GM23248 (cell line): ENCODE data around the gene MYH9.

Source experiments
- EZH2 ChIP-seq: fragments of 200-600 bp; sonication (generic); IDR thresholded peaks from 2 replicates; pipeline ENCODE4 v1.6.1; 2018; ENCODE audit warnings: antibody characterized with exemption, mild to moderate bottlenecking; ENCODE audit not compliant: insufficient read depth, poor library complexity, severe bottlenecking
- EZH2phosphoT487 ChIP-seq: fragments of 200-600 bp; sonication (generic); IDR thresholded peaks from 2 replicates; pipeline ENCODE4 v1.6.1; 2018; ENCODE audit warnings: antibody characterized with exemption, moderate library complexity, mild to moderate bottlenecking, low read depth; ENCODE audit not compliant: insufficient read depth

DNA sequence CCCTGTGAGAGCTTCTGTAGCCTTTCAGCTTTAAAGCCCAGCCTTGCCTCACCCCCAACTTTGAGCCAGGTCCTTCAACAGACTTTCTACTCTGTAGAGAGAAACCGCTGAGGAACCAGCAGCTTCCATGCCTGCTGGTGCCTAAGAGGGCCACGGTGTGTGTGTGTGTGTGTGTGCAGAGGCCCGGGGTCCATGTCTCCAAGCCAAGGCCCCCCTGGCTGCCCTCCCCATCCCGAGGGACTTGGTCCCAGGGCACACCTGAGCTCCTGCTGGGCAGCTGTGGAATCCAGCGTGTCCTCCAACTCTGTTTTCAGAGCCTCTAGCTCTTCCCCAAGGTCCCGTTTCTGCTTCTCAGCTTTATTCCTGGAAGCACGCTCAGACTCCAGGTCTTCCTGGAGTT lies 92.5 kb downstream of the MYH9 start:
- TF ChIP-seq EZH2 (no peak), EZH2phosphoT487 (no peak)
